IMR-90 (cell line): ENCODE measurements around the gene HPGDS. TPM values are rescaled to one million over a fixed set of nuclear protein-coding genes. Genes with fewer than 3 reads are reported as not detected.

Experiments used
- ATAC-seq: fragments of 200-7000 bp; cut with Tn5 transposase; 2 replicates; pipeline ENCODE4 v1.9.1; 2020; ENCODE audit warnings: low read depth, mild to moderate bottlenecking, moderate library complexity
- BruUV-seq: library from RNA; stranded (reverse); fragments of 400-500 nt; replicated peaks from 2 replicates; lab custom pipeline; 2021; lab: Mats Ljungman, UMichigan
- CTCF ChIA-PET: fragments of 300-600 bp; formaldehyde crosslinking; extraction: SDS; loops from one replicate; lab custom pipeline; 2021; ENCODE audit warnings: antibody characterized with exemption; lab: Yijun Ruan, JAX
- POLR2A ChIA-PET: fragments of 300-600 bp; sonication (Branson Sonifier 250); formaldehyde crosslinking; loops from one replicate; lab custom pipeline; 2022; ENCODE audit warnings: antibody characterized with exemption; ENCODE audit not compliant: unreplicated experiment; lab: Charles Lee
- DNase-seq: peaks from one replicate; pipeline ENCODE4 v3.0.0; 2013
- H2AFZ ChIP-seq: replicated peaks from 2 replicates; pipeline ENCODE3; 2013; ENCODE audit warnings: low read length, mild to moderate bottlenecking; ENCODE audit not compliant: poor library complexity
- H2AK5ac ChIP-seq: 2 replicates; pipeline ENCODE4 v1.6.1; 2013; ENCODE audit warnings: low read depth, low read length, inconsistent platforms
- H2AK9ac ChIP-seq: replicated peaks from 2 replicates; pipeline ENCODE3; 2013; ENCODE audit warnings: mild to moderate bottlenecking, low read depth, low read length, moderate library complexity; ENCODE audit not compliant: poor library complexity
- H2BK120ac ChIP-seq: 2 replicates; pipeline ENCODE4 v1.6.1; 2013; ENCODE audit warnings: low read depth, low read length, inconsistent platforms
- H2BK15ac ChIP-seq: 3 replicates; pipeline ENCODE4 v1.6.1; 2013; ENCODE audit warnings: low read depth, low read length, inconsistent platforms
- H2BK20ac ChIP-seq: 2 replicates; pipeline ENCODE4 v1.6.1; 2013; ENCODE audit warnings: low read depth, mild to moderate bottlenecking, inconsistent platforms, low read length, moderate library complexity
- H2BK5ac ChIP-seq: 2 replicates; pipeline ENCODE4 v1.6.1; 2013; ENCODE audit warnings: mild to moderate bottlenecking, low read depth, low read length, inconsistent platforms; ENCODE audit not compliant: poor library complexity, severe bottlenecking
- H3K14ac ChIP-seq: replicated peaks from 2 replicates; pipeline ENCODE4 v1.6.1; 2013; ENCODE audit warnings: low read depth, low read length, inconsistent platforms
- H3K18ac ChIP-seq: 2 replicates; pipeline ENCODE4 v1.6.1; 2013; ENCODE audit warnings: low read depth, low read length, control low read depth
- H3K23ac ChIP-seq: 2 replicates; pipeline ENCODE4 v1.6.1; 2013; ENCODE audit warnings: low read depth, low read length, inconsistent platforms
- H3K27ac ChIP-seq: 2 replicates; pipeline ENCODE4 v1.5.1; 2013; ENCODE audit warnings: mild to moderate bottlenecking, control low read depth, low read length; ENCODE audit not compliant: insufficient read depth
- H3K27me3 ChIP-seq: 2 replicates; pipeline ENCODE4 v1.6.1; 2013; ENCODE audit warnings: low read length; ENCODE audit not compliant: control insufficient read depth, insufficient read depth
- H3K36me3 ChIP-seq: 2 replicates; pipeline ENCODE4 v1.6.1; 2013; ENCODE audit warnings: low read length, mixed read lengths; ENCODE audit not compliant: control insufficient read depth, insufficient read depth
- H3K4ac ChIP-seq: 2 replicates; pipeline ENCODE4 v1.6.1; 2013; ENCODE audit warnings: low read depth, low read length, inconsistent platforms
- H3K4me1 ChIP-seq: 2 replicates; pipeline ENCODE4 v1.6.1; 2013; ENCODE audit warnings: low read length, mixed read lengths; ENCODE audit not compliant: control insufficient read depth, insufficient read depth
- H3K4me2 ChIP-seq: 2 replicates; pipeline ENCODE4 v1.6.1; 2013; ENCODE audit warnings: low read depth, mild to moderate bottlenecking, control low read depth, low read length, moderate library complexity
- H3K4me3 ChIP-seq: 2 replicates; pipeline ENCODE4 v1.5.1; 2013; ENCODE audit warnings: low read depth, mild to moderate bottlenecking, control low read depth, low read length, moderate library complexity; ENCODE audit not compliant: insufficient read depth
- H3K56ac ChIP-seq: 2 replicates; pipeline ENCODE4 v1.6.1; 2013; ENCODE audit warnings: low read length, inconsistent platforms; ENCODE audit not compliant: insufficient read depth; ENCODE audit errors: extremely low read depth
- H3K79me1 ChIP-seq, 2 experiments: 2 replicates each; pipeline ENCODE4 v1.6.1; 2013; ENCODE audit warnings: low read length in 2 of 2, inconsistent platforms in 1 of 2, low read depth in 1 of 2
- H3K9ac ChIP-seq: 2 replicates; pipeline ENCODE4 v1.6.1; 2013; ENCODE audit warnings: low read depth, low read length, control low read depth
- H3K9me1 ChIP-seq: 2 replicates; pipeline ENCODE4 v1.6.1; 2013; ENCODE audit warnings: low read length, inconsistent platforms; ENCODE audit not compliant: insufficient read depth
- H3K9me3 ChIP-seq: 2 replicates; pipeline ENCODE4 v1.6.1; 2013; ENCODE audit warnings: low read length; ENCODE audit not compliant: control insufficient read depth, insufficient read depth
- H4K20me1 ChIP-seq: 2 replicates; pipeline ENCODE4 v1.6.1; 2013; ENCODE audit warnings: low read length, inconsistent platforms; ENCODE audit not compliant: insufficient read depth
- H4K5ac ChIP-seq: 2 replicates; pipeline ENCODE4 v1.6.1; 2013; ENCODE audit warnings: mild to moderate bottlenecking, low read depth, low read length, control low read depth
- H4K8ac ChIP-seq, 2 experiments: 2 replicates each; pipeline ENCODE4 v1.6.1; 2013; ENCODE audit warnings: low read depth in 2 of 2, low read length in 2 of 2, control low read depth in 1 of 2, inconsistent platforms in 1 of 2
- H4K91ac ChIP-seq: 2 replicates; pipeline ENCODE4 v1.6.1; 2013; ENCODE audit warnings: low read depth, low read length, inconsistent platforms; ENCODE audit not compliant: insufficient read depth
- BHLHE40 ChIP-seq: fragments of 150-350 bp; IDR thresholded peaks from 2 replicates; pipeline ENCODE4 v1.6.1; 2016; ENCODE audit warnings: mild to moderate bottlenecking, low read depth, low read length
- WGBS, 2 experiments: methylation state at CpG; one replicate each; pipeline versions ENCODE4 v1.1.5 to v1.1.7; 2013; ENCODE audit warnings: missing lambda C conversion rate in 2 of 2; ENCODE audit not compliant: insufficient read length in 1 of 2; ENCODE audit errors: extremely low coverage in 2 of 2; 5-methylcytosine and 5-hydroxymethylcytosine counted together
- dilution Hi-C: fragments of 300-500 bp; cut with HindIII; formaldehyde crosslinking; loops from one replicate; pipeline ENCODE4 v1.14.3; 2018; ENCODE audit warnings: low sequenced_read_pairs; ENCODE audit not compliant: unreplicated experiment
- in situ Hi-C: fragments of 300-500 bp; cut with MboI; formaldehyde crosslinking; loops from 3 replicates; pipeline ENCODE4 v1.14.3; 2019; ENCODE audit warnings: low sequenced_read_pairs, inconsistent platforms, mixed read lengths
- intact Hi-C: fragments of 100-400 bp; cut with micrococcal nuclease; formaldehyde crosslinking; loops from 2 replicates; pipeline ENCODE4 v1.10.0; 2022
- polyA plus RNA-seq, 3 experiments: library from polyadenylated mRNA; depleted of rRNA; stranded (reverse); fragments of >200 nt; gene quantifications; 2 replicates each; pipeline ENCODE4 v1.2.3, GENCODE V29; 2012; ENCODE audit warnings: low replicate concordance in 1 of 3
- total RNA-seq: library from RNA; depleted of rRNA; stranded (reverse); fragments of >200 nt; gene quantifications from 2 replicates; pipeline ENCODE4 v1.2.3, GENCODE V29; 2012

Gene HPGDS
- total and polyA plus RNA-seq, 2 of the 4 experiments (the other 2 are of a cell fraction): not detected

DNA sequence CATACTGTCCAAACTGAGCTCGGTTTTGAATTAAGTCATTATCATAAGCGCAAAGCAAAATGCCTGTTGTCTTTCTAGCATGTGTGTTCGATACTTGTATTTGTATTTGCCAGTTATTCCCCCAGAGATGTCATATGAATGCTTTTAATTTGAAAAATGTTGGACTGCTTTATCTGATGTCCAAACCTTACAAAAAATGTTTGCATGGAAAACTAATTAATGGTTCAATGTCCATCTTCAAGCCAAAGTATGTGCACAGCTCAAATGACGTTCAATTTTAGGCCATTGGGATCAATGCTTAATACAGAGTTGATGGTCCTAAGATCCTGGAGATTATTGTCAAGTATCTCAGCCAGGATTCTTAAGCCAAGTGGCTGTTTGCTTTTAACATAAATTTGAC is 17.2 kb upstream of the HPGDS start:
- no peak overlapping the region for H3K56ac ChIP-seq
- H3K9me3 ChIP-seq: no peaks in the 10 kb centered on the region
- BruUV-seq: no TSS peak
- no peak overlapping the region for H3K4ac ChIP-seq
- no peak overlapping the region for H3K4me2 ChIP-seq
- H2BK20ac ChIP-seq: no peak overlapping the region
- H3K27ac ChIP-seq: no peak overlapping the region
- no peaks in the 10 kb centered on the region for H3K36me3 ChIP-seq
- no peaks in the 10 kb centered on the region for H4K20me1 ChIP-seq
- DNase-seq: no peak
- dilution Hi-C loops (no loop called here), intact Hi-C loops (no loop called here), in situ Hi-C loops (no loop called here)
- no peak overlapping the region for H3K23ac ChIP-seq
- no peaks in the 10 kb centered on the region for H3K9me1 ChIP-seq
- H3K9ac ChIP-seq: no peak overlapping the region
- H2AK9ac ChIP-seq: no peak overlapping the region
- no peak overlapping the region for H3K14ac ChIP-seq
- no peaks in the 10 kb centered on the region for H3K27me3 ChIP-seq
- no peaks in the 10 kb centered on the region for H3K4me1 ChIP-seq
- H4K8ac ChIP-seq: no peak overlapping the region
- no CpG with 5 or more reads among the region's 4 CpGs for WGBS, 2 experiments
- no peak overlapping the region for H4K91ac ChIP-seq
- no peak overlapping the region for H2BK5ac ChIP-seq
- POLR2A ChIA-PET: no interaction called here
- H3K79me1 ChIP-seq: no peaks in the 10 kb centered on the region
- H2AFZ ChIP-seq: no peak overlapping the region
- H2BK120ac ChIP-seq: no peak overlapping the region
- no peak overlapping the region for H2AK5ac ChIP-seq
- H3K4me3 ChIP-seq: no peak overlapping the region
- CTCF ChIA-PET: no interaction called here
- H2BK15ac ChIP-seq: no peak overlapping the region
- no peak overlapping the region for H4K5ac ChIP-seq
- no peak for ATAC-seq
- no peak overlapping the region for H3K18ac ChIP-seq
- TF ChIP-seq BHLHE40: no peak
